ENCODE results near the gene CARD11.

CARD11 gene

DNA sequence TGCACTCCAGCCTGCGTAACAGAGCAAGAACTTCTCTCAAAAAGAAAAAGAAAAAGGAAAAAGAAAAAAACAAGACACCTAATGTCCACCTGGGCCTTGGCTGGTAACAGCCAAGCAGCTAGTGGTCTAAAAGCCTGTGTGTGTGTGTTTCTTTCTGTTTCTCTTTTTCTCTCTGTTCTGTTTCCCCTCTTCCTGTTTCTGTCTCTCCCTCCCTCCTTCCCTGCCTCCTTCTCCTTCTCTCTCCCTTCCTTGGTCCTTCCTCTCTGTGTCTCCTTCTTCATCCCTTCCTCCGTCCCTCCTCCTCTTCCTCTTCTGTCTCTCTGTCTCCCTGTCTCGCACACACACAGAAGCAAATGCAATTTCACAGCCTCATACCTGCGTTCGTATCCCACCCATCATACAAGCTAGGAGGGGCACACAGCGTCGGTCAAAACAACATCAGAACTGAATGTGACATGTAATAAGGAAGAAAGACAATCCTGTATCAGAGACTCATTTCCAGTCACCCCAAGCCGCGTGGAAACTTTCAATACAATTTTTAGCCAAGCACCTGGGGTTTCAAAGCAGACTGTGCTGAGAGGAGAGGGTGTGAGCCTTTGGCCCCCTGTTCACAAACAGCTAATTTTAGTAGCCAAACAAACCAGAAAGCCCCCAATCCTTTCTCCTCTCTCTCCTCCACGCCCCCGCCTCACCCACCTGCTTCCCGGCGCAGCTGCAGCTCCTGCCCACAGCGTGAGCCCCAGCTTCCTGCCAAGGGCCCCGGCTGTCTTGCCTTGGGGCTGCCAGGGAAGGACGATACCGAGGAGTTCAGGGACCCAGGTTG lies 149.3 kb downstream of the CARD11 start:
- DNase-seq, result no peak

DNA sequence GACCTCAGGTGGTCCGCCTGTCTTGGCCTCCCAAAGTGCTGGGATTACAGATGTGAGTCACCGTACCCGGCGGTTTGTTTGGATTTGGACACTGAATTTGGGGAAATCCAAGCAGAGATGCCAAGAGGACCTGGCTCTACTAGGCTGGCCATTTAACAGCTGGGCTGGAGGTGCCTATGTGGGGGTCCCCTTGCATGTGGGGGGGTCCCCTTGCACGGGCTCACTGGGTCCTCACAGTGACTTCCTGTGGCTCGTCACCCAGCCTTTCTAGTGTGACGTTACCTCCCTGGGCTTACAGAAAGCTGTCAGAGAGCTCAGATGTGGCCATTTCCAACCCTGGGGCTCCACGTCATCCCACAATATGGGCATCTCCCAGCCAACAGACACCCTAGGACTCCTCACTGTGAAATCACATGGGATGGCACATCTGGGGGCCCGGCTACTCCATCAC lies 150.2 kb downstream of the CARD11 start:
- DNase-seq, result no peak

- DNase-seq, result no peak
Observed at GRCh38 chr7:2892549-2892948, 151.1 kb downstream of the CARD11 start.

GRCh38 chr7:2887816-2888215 lies 155.9 kb downstream of the CARD11 start:
- no peak for DNase-seq

DNA sequence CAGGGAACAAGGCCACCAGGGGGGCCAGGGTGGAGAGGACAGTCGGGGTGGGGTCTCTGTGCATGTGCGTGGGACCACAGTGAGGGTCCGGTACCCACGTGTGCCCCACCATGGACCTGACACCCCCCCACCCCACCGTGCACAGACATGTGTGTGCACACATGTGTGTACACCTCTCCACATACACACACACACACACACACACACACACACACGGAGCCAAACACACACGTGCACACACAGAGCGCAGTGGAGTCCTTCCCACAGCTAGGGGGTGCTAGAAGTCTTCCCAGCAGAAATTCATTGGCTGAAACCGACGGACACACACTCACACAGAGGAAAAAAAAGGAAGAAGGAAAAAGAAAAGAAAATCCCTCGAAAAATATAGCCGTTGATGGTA lies 156.8 kb downstream of the CARD11 start:
- peak; percentile 76 for DNase-seq

- DNase-seq, result no peak
Observed at GRCh38 chr7:2886391-2886790, 157.3 kb downstream of the CARD11 start.

GRCh38 chr7:2884161-2884560 lies 159.5 kb downstream of the CARD11 start:
- DNase-seq, result no peak

DNA sequence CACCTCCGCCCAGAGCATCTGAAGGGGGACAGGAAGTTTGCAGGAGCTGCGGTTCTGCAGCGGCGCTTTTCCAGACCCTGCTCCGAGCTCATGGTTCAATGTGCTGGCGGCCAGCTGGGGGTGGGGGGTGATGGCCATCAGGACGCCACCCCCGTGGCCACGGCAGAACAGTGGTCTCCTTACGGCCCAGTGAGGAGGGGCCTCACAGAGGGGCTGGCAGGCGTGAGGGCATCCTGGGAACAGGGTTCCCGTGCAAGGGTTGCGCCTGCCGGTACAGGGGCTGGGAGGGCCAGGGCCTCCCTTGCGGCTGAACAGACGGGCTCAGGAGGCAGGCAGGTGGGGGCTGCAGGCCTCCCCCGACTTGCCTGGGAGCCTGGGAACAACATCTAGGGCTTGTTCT lies 160.6 kb downstream of the CARD11 start:
- no peak for DNase-seq

GRCh38 chr7:2882111-2882510 lies 161.6 kb downstream of the CARD11 start:
- no peak for DNase-seq

DNA sequence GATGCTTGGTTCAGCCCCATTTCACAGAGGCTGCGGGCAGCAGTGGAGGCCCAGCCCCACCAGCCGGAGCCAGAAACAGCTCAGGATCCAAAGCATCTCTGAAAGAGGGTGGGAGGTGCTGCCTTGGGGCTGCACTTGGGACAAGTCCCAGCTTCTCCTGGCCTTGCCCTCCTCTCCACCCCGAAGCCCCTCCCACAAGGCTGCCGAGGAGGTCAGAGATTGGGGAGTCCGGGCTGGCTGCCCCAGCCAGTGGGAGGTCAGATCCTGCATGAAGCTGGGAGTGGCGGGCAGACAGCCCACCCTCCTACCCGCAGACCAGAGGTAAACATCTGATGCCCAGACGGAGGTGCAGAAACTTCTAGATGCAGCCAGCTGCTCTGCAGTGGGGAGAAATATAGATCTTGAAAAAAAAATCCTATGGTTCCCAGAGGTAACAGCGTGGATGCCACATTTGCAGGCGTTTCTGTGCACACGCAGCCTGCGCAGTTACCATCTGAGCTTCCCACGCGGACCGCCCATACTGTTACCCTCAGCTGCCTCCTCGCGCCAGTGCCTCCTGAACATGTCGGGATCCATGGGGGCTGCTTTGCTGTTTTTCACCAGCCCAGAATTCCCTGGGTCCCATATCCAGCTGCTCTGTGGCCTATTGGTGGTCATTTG lies 162.7 kb downstream of the CARD11 start:
- DNase-seq, result no peak

- no peak for DNase-seq
Observed at GRCh38 chr7:2880051-2880450, 163.6 kb downstream of the CARD11 start.

- DNase-seq, result no peak
Observed at GRCh38 chr7:2879354-2879753, 164.3 kb downstream of the CARD11 start.

DNA sequence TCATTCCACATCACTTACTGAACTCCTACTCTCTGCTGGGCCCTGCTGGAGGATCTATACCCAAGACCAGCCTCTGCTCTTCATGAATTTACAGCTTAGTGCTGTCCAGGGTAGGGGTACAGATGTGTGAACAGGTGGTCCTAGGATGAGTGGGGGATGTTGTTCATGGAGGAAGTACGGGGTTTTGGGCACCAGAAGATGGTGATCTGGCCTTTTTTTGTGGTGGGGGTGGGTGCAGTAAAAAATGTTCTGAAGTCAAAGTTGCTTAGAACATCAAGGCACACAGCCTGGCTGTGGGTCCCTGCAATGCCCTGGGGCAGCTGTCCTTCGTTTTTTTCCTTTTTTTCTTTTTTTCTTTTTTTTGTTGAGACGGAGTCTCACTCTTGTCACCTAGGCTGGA lies 165.4 kb downstream of the CARD11 start:
- no peak for DNase-seq

- no peak for DNase-seq
Observed at GRCh38 chr7:2876031-2876731, 167.5 kb downstream of the CARD11 start.

- peak; percentile 7 for DNase-seq
Observed at GRCh38 chr7:2873686-2874551, 169.7 kb downstream of the CARD11 start.

DNA sequence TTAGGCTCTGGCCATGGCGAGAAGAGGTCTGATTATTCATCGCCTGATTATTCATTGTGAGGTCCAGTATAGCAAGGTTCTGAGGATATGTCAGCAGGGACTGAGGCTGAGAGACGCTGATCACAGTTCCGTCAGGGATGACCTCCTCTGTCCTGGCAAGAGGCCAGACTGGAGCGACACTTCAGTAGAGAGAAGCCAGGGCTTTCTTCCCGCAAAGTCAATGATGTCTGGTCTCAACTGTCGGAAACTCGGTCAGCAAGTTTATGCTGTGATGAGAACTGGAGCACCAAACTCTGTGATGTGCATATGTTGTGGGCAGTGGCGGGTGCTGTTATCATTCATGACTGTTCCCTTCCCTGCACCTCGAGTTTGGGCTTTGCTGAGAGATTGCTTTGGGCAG lies 170.5 kb downstream of the CARD11 start:
- no peak for DNase-seq

- DNase-seq, result no peak
Observed at GRCh38 chr7:2872296-2872874, 171.3 kb downstream of the CARD11 start.

GRCh38 chr7:2870471-2870931 lies 173.2 kb downstream of the CARD11 start:
- DNase-seq, result no peak

DNA sequence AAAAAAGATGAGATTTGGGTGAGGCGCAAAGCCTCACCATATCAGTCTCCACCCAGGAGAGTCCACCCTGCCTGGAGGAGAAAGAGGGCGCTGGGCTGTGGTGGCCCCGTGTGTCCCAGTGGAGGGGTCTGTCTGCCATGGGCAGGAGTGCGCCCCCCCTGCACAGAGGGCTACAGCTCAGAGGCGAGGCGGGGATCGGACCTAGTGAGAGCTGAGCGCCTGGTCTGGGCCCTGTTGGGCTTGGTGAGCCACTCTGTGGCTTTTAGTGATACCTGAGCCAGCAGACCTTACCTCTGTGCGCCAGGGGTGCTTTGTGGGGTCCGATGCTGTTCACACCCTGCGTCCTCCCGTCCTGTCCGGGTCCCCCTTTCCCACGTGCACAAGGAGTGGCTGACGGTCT lies 173.7 kb downstream of the CARD11 start:
- no peak for DNase-seq

DNA sequence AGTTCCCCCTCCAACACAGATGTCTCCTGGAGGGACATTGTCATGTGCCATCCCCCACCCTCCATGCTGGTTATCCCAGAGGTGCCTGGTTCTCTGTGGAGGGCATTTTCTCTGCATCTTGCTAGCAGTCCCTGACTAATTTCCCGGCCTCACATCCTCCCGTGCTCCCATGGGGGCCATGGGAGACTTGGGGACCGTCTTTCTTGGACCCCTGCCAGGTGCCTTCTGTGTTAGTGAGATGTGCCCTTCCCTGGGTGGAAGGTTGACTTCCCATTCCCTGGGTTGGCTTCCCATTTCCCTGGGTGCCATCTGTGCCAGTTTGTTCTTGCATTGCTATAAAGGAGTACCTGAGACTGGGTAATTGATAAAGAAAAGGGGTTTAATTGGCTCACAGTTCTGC lies 177.1 kb downstream of the CARD11 start:
- no peak for DNase-seq

DNA sequence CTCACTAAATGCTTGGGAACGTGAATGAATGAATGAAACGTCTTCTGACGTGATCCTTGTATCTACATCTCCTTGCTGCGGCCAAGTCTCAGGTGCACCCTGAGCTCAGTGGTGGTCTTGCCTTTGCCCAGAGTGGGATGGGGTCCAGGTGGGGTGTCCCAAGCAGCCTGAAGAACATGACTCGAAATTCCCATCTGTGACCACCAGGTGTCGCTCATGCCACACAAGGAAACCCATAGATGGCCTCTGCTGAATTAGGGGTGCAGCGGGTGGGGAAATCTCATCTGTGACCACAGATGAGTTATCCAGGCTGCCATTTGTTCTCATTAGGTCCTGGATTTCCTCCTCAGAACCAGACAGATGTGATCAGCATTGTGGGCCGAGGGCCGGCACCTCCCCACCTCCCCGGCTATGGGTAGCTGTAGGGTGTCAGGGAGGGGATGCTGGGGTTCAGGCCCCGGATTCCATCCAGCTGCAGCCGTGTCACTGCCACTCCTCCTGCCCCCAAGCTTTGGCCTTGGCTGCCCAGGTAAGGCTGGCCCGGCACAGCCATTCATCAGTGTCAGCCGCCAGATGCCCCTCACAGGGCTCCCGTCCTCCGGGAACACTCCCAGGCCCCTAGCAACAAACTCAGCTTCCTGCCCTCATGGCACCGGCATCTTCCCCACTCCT lies 178.5 kb downstream of the CARD11 start:
- DNase-seq, result peak; percentile 57

All from OCI-M1 (cell line).